Endodermal cell (in vitro differentiated cells): ENCODE measurements around the gene U2AF2. TPM values are rescaled to one million over a fixed set of nuclear protein-coding genes. Genes with fewer than 3 reads are reported as not detected.

Experiments used
- DNase-seq: peaks from one replicate; pipeline ENCODE4 v3.0.0-alpha.2; 2017
- H3K27ac ChIP-seq: 2 replicates; pipeline ENCODE4 v1.5.1; 2013; ENCODE audit warnings: mild to moderate bottlenecking, low read depth, low read length, moderate library complexity
- H3K27me3 ChIP-seq: 2 replicates; pipeline ENCODE4 v1.6.1; 2013; ENCODE audit warnings: mild to moderate bottlenecking, low read length, moderate library complexity; ENCODE audit not compliant: insufficient read depth, control insufficient read depth, poor library complexity, severe bottlenecking
- H3K36me3 ChIP-seq: 2 replicates; pipeline ENCODE4 v1.7.0; 2013; ENCODE audit warnings: mild to moderate bottlenecking, low read length, moderate library complexity; ENCODE audit not compliant: control insufficient read depth, insufficient read depth
- H3K4me1 ChIP-seq: one replicate; pipeline ENCODE4 v1.7.0; 2013; ENCODE audit warnings: low read length; ENCODE audit not compliant: control insufficient read depth, insufficient read depth
- H3K4me3 ChIP-seq: 2 replicates; pipeline ENCODE4 v1.5.1; 2013; ENCODE audit warnings: mild to moderate bottlenecking, low read length, moderate library complexity
- H3K9ac ChIP-seq: 2 replicates; pipeline ENCODE4 v1.6.1; 2013; ENCODE audit warnings: mild to moderate bottlenecking, low read length, moderate library complexity; ENCODE audit not compliant: poor library complexity, severe bottlenecking; ENCODE audit errors: extremely low read depth
- H3K9me3 ChIP-seq: 2 replicates; pipeline ENCODE4 v1.6.1; 2013; ENCODE audit warnings: mild to moderate bottlenecking, low read length, moderate library complexity; ENCODE audit not compliant: control insufficient read depth
- H3K27ac Mint-ChIP-seq: 2 replicates; pipeline ENCODE4 v1.8.0; 2020; ENCODE audit warnings: mixed read lengths
- H3K27me3 Mint-ChIP-seq: 2 replicates; pipeline ENCODE4 v1.8.0; 2021; ENCODE audit warnings: mild to moderate bottlenecking, mixed read lengths; ENCODE audit not compliant: insufficient read depth
- H3K36me3 Mint-ChIP-seq: 2 replicates; pipeline ENCODE4 v1.8.0; 2020; ENCODE audit warnings: low read depth, mixed read lengths
- H3K4me1 Mint-ChIP-seq: 2 replicates; pipeline ENCODE4 v1.8.0; 2020; ENCODE audit warnings: mixed read lengths
- H3K4me3 Mint-ChIP-seq: 2 replicates; pipeline ENCODE4 v1.8.0; 2020; ENCODE audit warnings: mild to moderate bottlenecking, moderate library complexity, mixed read lengths
- H3K9me3 Mint-ChIP-seq: 2 replicates; pipeline ENCODE4 v1.8.0; 2020; ENCODE audit warnings: mild to moderate bottlenecking, mixed read lengths
- WGBS, 2 experiments: methylation state at CpG; one replicate each; pipeline versions ENCODE4 v1.1.5 to v1.1.7; 2013; ENCODE audit warnings: missing lambda C conversion rate in 2 of 2, mixed read lengths in 1 of 2; ENCODE audit not compliant: insufficient coverage in 1 of 2, insufficient read length in 1 of 2; 5-methylcytosine and 5-hydroxymethylcytosine counted together
- total RNA-seq, 2 donors: library from RNA; stranded (reverse); fragmentation: NEBNext Ultra II Directional in 1 of 2; extraction: Animal tissue kit (Norgen Biotek cat#: 25700) in 1 of 2; gene quantifications; 2 replicates in 1 of 2; 3 replicates in 1 of 2; pipeline ENCODE4 v1.2.1, GENCODE V29; 2021
- TF ChIP-seq, protein P1 (sequence below): fragments of 200-600 bp; sonication (generic); conservative IDR thresholded peaks from 2 replicates; pipeline ENCODE4 v1.5.0; 2021; ENCODE audit warnings: antibody characterized with exemption, mild to moderate bottlenecking

U2AF2 gene
- total RNA-seq, 2 donors from 2014 or later: 264 to 293 TPM

DNA sequence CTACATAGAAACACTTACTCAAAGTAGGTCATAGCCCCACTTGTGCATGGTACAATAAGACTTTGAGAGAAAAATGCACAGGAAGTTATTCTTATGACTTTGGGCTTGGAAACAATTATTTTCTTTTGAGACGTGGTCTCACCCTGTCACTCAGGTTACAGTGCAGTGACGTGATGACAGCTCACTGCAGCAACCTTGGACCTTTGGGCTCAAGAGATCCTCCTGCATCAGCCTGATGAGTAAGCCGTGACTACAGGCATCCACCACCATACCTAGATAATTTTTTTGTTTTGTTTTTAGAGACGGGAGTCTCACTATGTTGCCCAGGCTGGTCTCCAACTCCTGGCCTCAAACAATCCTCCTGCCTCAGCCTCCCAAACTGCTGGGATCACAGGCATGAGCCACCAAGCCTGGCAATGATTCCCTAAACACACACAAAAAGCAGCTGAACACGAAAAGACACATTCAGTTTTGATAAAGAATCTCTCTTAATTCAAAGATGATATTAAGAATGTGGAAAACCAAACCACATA lies 65.4 kb downstream of the U2AF2 start:
- Histone ChIP-seq H3K27me3 (no peaks in the 10 kb centered on the region), H3K27ac (no peak overlapping the region), H3K4me3 (no peak overlapping the region), H3K4me1 (no peaks in the 10 kb centered on the region), H3K9me3 (peaks cover 62% of the 10 kb centered on the region), H3K36me3 (no peaks in the 10 kb centered on the region), H3K9ac (no peak overlapping the region)
- Mint-ChIP-seq H3K27me3 (no peaks in the 10 kb centered on the region), H3K9me3 (peaks cover 94% of the 10 kb centered on the region), H3K36me3 (no peaks in the 10 kb centered on the region), H3K27ac (no peak overlapping the region), H3K4me3 (no peak overlapping the region), H3K4me1 (no peaks in the 10 kb centered on the region)
- 45 to 69% methylated on average over 4 to 5 of the region's 5 CpGs for WGBS, 2 experiments
- no peak for DNase-seq
- TF ChIP-seq, protein P1, sequence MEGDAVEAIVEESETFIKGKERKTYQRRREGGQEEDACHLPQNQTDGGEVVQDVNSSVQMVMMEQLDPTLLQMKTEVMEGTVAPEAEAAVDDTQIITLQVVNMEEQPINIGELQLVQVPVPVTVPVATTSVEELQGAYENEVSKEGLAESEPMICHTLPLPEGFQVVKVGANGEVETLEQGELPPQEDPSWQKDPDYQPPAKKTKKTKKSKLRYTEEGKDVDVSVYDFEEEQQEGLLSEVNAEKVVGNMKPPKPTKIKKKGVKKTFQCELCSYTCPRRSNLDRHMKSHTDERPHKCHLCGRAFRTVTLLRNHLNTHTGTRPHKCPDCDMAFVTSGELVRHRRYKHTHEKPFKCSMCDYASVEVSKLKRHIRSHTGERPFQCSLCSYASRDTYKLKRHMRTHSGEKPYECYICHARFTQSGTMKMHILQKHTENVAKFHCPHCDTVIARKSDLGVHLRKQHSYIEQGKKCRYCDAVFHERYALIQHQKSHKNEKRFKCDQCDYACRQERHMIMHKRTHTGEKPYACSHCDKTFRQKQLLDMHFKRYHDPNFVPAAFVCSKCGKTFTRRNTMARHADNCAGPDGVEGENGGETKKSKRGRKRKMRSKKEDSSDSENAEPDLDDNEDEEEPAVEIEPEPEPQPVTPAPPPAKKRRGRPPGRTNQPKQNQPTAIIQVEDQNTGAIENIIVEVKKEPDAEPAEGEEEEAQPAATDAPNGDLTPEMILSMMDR: no peak

DNA sequence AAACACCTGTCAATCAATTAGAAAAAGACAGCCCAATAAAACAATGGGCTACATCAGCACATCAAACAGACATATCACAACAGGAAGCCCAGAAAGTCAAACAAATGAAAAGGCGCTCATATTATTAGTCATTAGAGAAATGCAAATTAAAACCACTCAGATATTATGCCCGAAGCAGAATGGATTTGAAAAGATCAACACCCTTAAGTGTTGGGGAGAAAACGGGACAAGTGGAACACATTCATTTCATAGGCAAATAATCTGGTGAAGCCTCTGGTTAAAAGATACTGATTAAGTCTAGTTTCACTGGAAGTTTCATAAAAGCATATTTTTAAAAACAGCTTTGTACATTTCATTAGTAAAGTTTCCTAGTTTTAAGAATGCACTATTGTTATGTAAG lies 66.0 kb downstream of the U2AF2 start:
- Histone ChIP-seq H3K9me3 (peaks cover 59% of the 10 kb centered on the region), H3K36me3 (no peaks in the 10 kb centered on the region), H3K4me1 (no peaks in the 10 kb centered on the region), H3K27me3 (no peaks in the 10 kb centered on the region), H3K9ac (no peak overlapping the region), H3K27ac (no peak overlapping the region), H3K4me3 (no peak overlapping the region)
- no peak overlapping the region for H3K4me3 Mint-ChIP-seq
- peaks cover 93% of the 10 kb centered on the region for H3K9me3 Mint-ChIP-seq
- no peak overlapping the region for H3K27ac Mint-ChIP-seq
- H3K4me1 Mint-ChIP-seq: no peaks in the 10 kb centered on the region
- no peaks in the 10 kb centered on the region for H3K27me3 Mint-ChIP-seq
- no peaks in the 10 kb centered on the region for H3K36me3 Mint-ChIP-seq
- WGBS, 2 experiments: 77 to 87% methylated on average over 2 to 3 of the region's 3 CpGs
- DNase-seq: no peak
- TF ChIP-seq, protein P1: no peak

DNA sequence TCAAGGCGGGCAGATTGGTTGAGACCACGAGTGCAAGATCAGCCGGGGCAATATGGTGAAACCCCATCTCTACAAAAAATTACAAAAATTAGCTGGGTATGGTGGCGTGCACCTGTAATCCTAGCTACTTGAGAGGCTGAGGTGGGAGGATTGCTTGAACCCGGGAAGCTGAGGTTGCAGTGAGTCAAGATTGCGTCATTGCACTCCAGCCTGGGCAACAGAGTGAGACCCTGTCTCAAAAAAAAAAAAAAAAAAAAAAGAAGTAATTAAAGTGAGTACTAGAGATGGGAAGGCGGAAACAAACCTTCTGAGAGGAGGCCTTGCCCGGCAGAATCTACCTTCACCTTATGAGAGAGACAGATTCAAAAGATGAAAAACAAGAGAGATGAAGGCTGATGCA lies 68.7 kb downstream of the U2AF2 start:
- 69 to 83% methylated on average over 8 of the region's 8 CpGs for WGBS, 2 experiments
- peaks cover 50% of the 10 kb centered on the region for H3K9me3 ChIP-seq
- TF ChIP-seq, protein P1: no peak
- no peak overlapping the region for H3K4me3 ChIP-seq
- Mint-ChIP-seq H3K36me3 (no peaks in the 10 kb centered on the region), H3K4me3 (no peak overlapping the region), H3K4me1 (no peaks in the 10 kb centered on the region), H3K9me3 (peaks cover 93% of the 10 kb centered on the region), H3K27ac (no peak overlapping the region), H3K27me3 (no peaks in the 10 kb centered on the region)
- no peaks in the 10 kb centered on the region for H3K27me3 ChIP-seq
- H3K4me1 ChIP-seq: no peaks in the 10 kb centered on the region
- H3K9ac ChIP-seq: no peak overlapping the region
- H3K36me3 ChIP-seq: no peaks in the 10 kb centered on the region
- no peak for DNase-seq
- no peak overlapping the region for H3K27ac ChIP-seq

Other genes with a start within 250 kb of the U2AF2 start
- 100 to 1,000 TPM; 202 to 246 TPM for gene UBE2S, start 247.2 kb upstream of the U2AF2 start, total RNA-seq
- gene SHISA7, start 211.7 kb upstream of the U2AF2 start, total RNA-seq: not detected
- 10 to 100 TPM; 35.9 to 39.2 TPM for gene ISOC2, start 193.4 kb upstream of the U2AF2 start, total RNA-seq
- 1 to 10 TPM in 1 of 2 donors, under 1 TPM in 1; 0.62 to 2.3 TPM for gene C19orf85, start 190.3 kb upstream of the U2AF2 start, total RNA-seq
- 10 to 100 TPM in 1 of 2 donors, 1 to 10 TPM in 1; 9.9 to 12.6 TPM for gene ZNF628, start 178.4 kb upstream of the U2AF2 start, total RNA-seq
- gene NAT14, start 169.8 kb upstream of the U2AF2 start, total RNA-seq: 10 to 100 TPM; 51.3 to 67.1 TPM
- 1 to 10 TPM; 1.4 to 2.4 TPM for gene SSC5D, start 166.6 kb upstream of the U2AF2 start, total RNA-seq
- 1 to 10 TPM; 3.3 to 6.6 TPM for gene SBK2, start 117.9 kb upstream of the U2AF2 start, total RNA-seq
- 1 to 10 TPM in 1 of 2 donors, under 1 TPM in 1; 0.48 to 1.4 TPM for gene SBK3, start 109.5 kb upstream of the U2AF2 start, total RNA-seq
- gene ZNF579, start 74.2 kb upstream of the U2AF2 start, total RNA-seq: 10 to 100 TPM; 27.5 to 30.7 TPM
- gene FIZ1, start 55.5 kb upstream of the U2AF2 start, total RNA-seq: 10 to 100 TPM; 19.7 to 21.1 TPM
- 1 to 10 TPM; 5.0 to 5.8 TPM for gene ZNF524, start 54.7 kb upstream of the U2AF2 start, total RNA-seq
- 10 to 100 TPM; 14.5 to 14.9 TPM for gene ZNF865, start 49.4 kb upstream of the U2AF2 start, total RNA-seq
- 10 to 100 TPM in 1 of 2 donors, 1 to 10 TPM in 1; 7.2 to 10.7 TPM for gene ZNF784, start 30.5 kb upstream of the U2AF2 start, total RNA-seq
- 10 to 100 TPM; 27.3 to 38.6 TPM for gene ZNF580, start 14.0 kb upstream of the U2AF2 start, total RNA-seq
- 10 to 100 TPM; 47.2 to 48.7 TPM for gene ZNF581, start 11.4 kb upstream of the U2AF2 start, total RNA-seq
- 10 to 100 TPM; 18.0 to 24.9 TPM for gene CCDC106, start 6.8 kb upstream of the U2AF2 start, total RNA-seq
- 100 to 1,000 TPM; 148 to 149 TPM for gene EPN1, start 20.2 kb downstream of the U2AF2 start, total RNA-seq
- not detected for gene NLRP9, start 83.4 kb downstream of the U2AF2 start, total RNA-seq
- not detected for gene RFPL4A, start 104.1 kb downstream of the U2AF2 start, total RNA-seq
- not detected for gene RFPL4AL1, start 114.1 kb downstream of the U2AF2 start, total RNA-seq
- not detected for gene NLRP11, start 177.0 kb downstream of the U2AF2 start, total RNA-seq
- gene NLRP4, start 181.5 kb downstream of the U2AF2 start, total RNA-seq: not detected